SK-N-SH (cell line): ENCODE results near the gene MYL12B.

Source experiments
- CHD2 ChIP-seq: fragments of 150-350 bp; IDR thresholded peaks from 2 replicates; pipeline ENCODE4 v1.6.1; 2018; ENCODE audit warnings: low read length; ENCODE audit not compliant: partially characterized antibody
- POLR2AphosphoS5 ChIP-seq: IDR thresholded peaks from 2 replicates; pipeline ENCODE4 v1.6.1; 2012; ENCODE audit warnings: low read depth, low read length
- SIN3A ChIP-seq: IDR thresholded peaks from 2 replicates; pipeline ENCODE4 v1.6.1; 2012; ENCODE audit warnings: low read depth, mild to moderate bottlenecking, low read length, moderate library complexity, borderline replicate concordance
- SMC3 ChIP-seq: IDR thresholded peaks from 2 replicates; pipeline ENCODE4 v1.6.1; 2012; ENCODE audit warnings: low read depth, low read length, improper control_type of control experiment
- TF ChIP-seq, protein P1 (sequence below): fragments of 200-600 bp; sonication (generic); IDR thresholded peaks from 2 replicates; pipeline ENCODE4 v1.6.1; 2017; ENCODE audit warnings: antibody characterized with exemption, mild to moderate bottlenecking, moderate library complexity
- TF ChIP-seq, protein P2 (sequence below): IDR thresholded peaks from 2 replicates; pipeline ENCODE4 v1.4.0; 2012; ENCODE audit warnings: low read depth, borderline replicate concordance

DNA sequence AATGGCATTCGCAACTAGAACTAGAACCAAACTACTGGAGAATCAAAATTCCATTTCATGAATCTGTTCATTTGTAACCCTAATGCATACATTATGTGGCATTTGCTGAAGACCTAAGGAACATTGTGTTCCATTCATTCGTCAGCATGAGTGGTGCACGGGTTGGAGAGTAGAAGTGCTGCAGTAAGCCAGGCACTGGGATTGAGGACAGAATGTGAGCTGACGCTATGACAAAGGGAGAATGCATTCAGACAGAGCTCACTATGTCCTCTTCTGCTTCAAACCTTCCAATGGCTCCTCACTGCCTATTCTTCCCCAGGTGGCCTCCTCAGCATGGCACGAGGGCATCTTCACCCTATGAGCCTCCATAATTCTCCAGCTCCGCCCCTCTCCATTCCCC lies 35.9 kb upstream of the MYL12B start:
- TF ChIP-seq CHD2 (no peak), SIN3A (no peak), SMC3 (no peak), POLR2AphosphoS5 (no peak)
- TF ChIP-seq, protein P1, sequence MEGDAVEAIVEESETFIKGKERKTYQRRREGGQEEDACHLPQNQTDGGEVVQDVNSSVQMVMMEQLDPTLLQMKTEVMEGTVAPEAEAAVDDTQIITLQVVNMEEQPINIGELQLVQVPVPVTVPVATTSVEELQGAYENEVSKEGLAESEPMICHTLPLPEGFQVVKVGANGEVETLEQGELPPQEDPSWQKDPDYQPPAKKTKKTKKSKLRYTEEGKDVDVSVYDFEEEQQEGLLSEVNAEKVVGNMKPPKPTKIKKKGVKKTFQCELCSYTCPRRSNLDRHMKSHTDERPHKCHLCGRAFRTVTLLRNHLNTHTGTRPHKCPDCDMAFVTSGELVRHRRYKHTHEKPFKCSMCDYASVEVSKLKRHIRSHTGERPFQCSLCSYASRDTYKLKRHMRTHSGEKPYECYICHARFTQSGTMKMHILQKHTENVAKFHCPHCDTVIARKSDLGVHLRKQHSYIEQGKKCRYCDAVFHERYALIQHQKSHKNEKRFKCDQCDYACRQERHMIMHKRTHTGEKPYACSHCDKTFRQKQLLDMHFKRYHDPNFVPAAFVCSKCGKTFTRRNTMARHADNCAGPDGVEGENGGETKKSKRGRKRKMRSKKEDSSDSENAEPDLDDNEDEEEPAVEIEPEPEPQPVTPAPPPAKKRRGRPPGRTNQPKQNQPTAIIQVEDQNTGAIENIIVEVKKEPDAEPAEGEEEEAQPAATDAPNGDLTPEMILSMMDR, result no peak
- TF ChIP-seq, protein P2, sequence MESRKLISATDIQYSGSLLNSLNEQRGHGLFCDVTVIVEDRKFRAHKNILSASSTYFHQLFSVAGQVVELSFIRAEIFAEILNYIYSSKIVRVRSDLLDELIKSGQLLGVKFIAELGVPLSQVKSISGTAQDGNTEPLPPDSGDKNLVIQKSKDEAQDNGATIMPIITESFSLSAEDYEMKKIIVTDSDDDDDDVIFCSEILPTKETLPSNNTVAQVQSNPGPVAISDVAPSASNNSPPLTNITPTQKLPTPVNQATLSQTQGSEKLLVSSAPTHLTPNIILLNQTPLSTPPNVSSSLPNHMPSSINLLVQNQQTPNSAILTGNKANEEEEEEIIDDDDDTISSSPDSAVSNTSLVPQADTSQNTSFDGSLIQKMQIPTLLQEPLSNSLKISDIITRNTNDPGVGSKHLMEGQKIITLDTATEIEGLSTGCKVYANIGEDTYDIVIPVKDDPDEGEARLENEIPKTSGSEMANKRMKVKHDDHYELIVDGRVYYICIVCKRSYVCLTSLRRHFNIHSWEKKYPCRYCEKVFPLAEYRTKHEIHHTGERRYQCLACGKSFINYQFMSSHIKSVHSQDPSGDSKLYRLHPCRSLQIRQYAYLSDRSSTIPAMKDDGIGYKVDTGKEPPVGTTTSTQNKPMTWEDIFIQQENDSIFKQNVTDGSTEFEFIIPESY, result no peak
